ENCODE measurements around the gene RPH3AL.

The RPH3AL gene

GRCh38 chr17:353213-353837 lies 718 bp upstream of the RPH3AL start:
- no peak for DNase-seq (ENCODE audit: low read depth)

GRCh38 chr17:351875-352420 lies 659 bp downstream of the RPH3AL start:
- no peak for DNase-seq (ENCODE audit: low read depth)

GRCh38 chr17:351449-351738 lies 1.2 kb downstream of the RPH3AL start:
- no peak for DNase-seq (ENCODE audit: low read depth)

- DNase-seq (ENCODE audit: low read depth): no peak
These were observed 1.7 kb downstream of the RPH3AL start for GRCh38 chr17:350706-351448.

- DNase-seq (ENCODE audit: low read depth): no peak
These were observed 2.9 kb downstream of the RPH3AL start for GRCh38 chr17:349666-350065.

GRCh38 chr17:348692-349425 lies 3.7 kb downstream of the RPH3AL start:
- no peak for DNase-seq (ENCODE audit: low read depth)

GRCh38 chr17:348012-348411 lies 4.6 kb downstream of the RPH3AL start:
- DNase-seq (ENCODE audit: low read depth): no peak

- no peak for DNase-seq (ENCODE audit: low read depth)
These were observed 5.2 kb downstream of the RPH3AL start for GRCh38 chr17:347309-347899.

- DNase-seq (ENCODE audit: low read depth): no peak
These were observed 6.4 kb downstream of the RPH3AL start for GRCh38 chr17:345992-346785.

GRCh38 chr17:345261-345660 lies 7.3 kb downstream of the RPH3AL start:
- no peak for DNase-seq (ENCODE audit: low read depth)

- DNase-seq (ENCODE audit: low read depth): no peak
These were observed 8.5 kb downstream of the RPH3AL start for GRCh38 chr17:343875-344752.

- DNase-seq (ENCODE audit: low read depth): no peak
These were observed 9.4 kb downstream of the RPH3AL start for GRCh38 chr17:343211-343610.

GRCh38 chr17:340074-340473 lies 12.5 kb downstream of the RPH3AL start:
- no peak for DNase-seq (ENCODE audit: low read depth)

GRCh38 chr17:339193-340061 lies 13.2 kb downstream of the RPH3AL start:
- no peak for DNase-seq (ENCODE audit: low read depth)

- DNase-seq (ENCODE audit: low read depth): no peak
These were observed 14.0 kb downstream of the RPH3AL start for GRCh38 chr17:338442-339192.

- DNase-seq (ENCODE audit: low read depth): no peak
These were observed 14.7 kb downstream of the RPH3AL start for GRCh38 chr17:337866-338265.

- no peak for DNase-seq (ENCODE audit: low read depth)
These were observed 15.2 kb downstream of the RPH3AL start for GRCh38 chr17:337453-337852.

GRCh38 chr17:337022-337420 lies 15.6 kb downstream of the RPH3AL start:
- DNase-seq (ENCODE audit: low read depth): no peak

All from iris pigment epithelial cell (primary cell).